ENCODE results near the gene TMEM37. TPM values are rescaled to one million over a fixed set of nuclear protein-coding genes. Genes with fewer than 3 reads are reported as not detected.

The TMEM37 gene
- total RNA-seq, 2 donors from 2014 or later = 12.0 to 16.2 TPM

DNA sequence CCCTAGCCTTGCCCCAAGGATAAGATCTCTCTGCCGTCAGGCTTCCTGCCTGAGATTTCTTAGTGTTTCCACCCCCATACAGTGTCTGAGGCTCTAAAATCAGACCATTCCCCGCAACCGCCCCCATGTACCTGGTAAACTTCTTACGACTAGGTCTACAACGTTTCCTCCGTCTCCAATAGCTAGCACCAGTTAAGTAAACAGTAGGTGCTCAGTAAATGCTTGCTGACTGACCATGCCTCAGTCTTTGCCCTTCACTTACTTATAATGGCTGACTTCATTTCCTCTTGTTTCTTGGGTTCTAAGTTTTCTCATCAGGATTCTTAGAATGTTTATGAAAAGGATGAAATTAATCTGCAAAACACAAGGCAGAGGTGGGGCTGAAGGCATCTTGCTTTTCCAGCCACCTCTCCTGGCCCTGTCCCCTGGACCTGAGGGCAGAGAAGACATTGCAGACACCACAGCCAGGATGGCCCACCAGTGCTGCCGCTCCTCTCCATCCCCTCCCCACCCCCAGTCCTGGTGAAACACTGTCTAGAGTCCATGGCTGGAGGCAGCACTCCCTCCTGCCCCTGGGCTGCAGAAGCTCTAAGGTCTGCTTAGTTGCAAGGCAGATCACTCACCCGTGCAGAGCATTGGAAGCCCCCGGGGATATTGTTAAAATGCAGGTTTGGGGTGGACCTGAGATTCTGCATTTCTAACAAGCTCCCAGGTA lies 16.9 kb downstream of the TMEM37 start:
- no peaks in the 10 kb centered on the region for H3K4me1 ChIP-seq (ENCODE audit: control insufficient read depth, insufficient read depth, low read length)
- H3K4me1 Mint-ChIP-seq = peaks cover 10% of the 10 kb centered on the region
- no peaks in the 10 kb centered on the region for H3K27me3 ChIP-seq (ENCODE audit: control insufficient read depth, insufficient read depth, low read length, poor library complexity, severe bottlenecking)
- no peak overlapping the region for H3K9ac ChIP-seq (ENCODE audit: extremely low read depth, low read length, poor library complexity, severe bottlenecking)
- no peak overlapping the region for H3K27ac Mint-ChIP-seq
- H3K36me3 Mint-ChIP-seq (ENCODE audit: low read depth) = no peaks in the 10 kb centered on the region
- no peaks in the 10 kb centered on the region for H3K9me3 Mint-ChIP-seq
- no peak overlapping the region for H3K27ac ChIP-seq (ENCODE audit: low read depth, low read length)
- no peaks in the 10 kb centered on the region for H3K9me3 ChIP-seq (ENCODE audit: control insufficient read depth, low read length)
- no peak overlapping the region for H3K4me3 Mint-ChIP-seq
- no peak for TF ChIP-seq CTCF (conservative IDR thresholded peaks at IDR 0.05)
- no peaks in the 10 kb centered on the region for H3K36me3 ChIP-seq (ENCODE audit: control insufficient read depth, insufficient read depth, low read length)
- H3K27me3 Mint-ChIP-seq (ENCODE audit: insufficient read depth) = peaks cover 9% of the 10 kb centered on the region
- no peak overlapping the region for H3K4me3 ChIP-seq (ENCODE audit: low read length)
- WGBS, 2 experiments (ENCODE audit: insufficient coverage in 1 of 2, insufficient read length in 1 of 2) = 80 to 87% methylated on average over 8 to 9 of the region's 9 CpGs
- DNase-seq = no peak

DNA sequence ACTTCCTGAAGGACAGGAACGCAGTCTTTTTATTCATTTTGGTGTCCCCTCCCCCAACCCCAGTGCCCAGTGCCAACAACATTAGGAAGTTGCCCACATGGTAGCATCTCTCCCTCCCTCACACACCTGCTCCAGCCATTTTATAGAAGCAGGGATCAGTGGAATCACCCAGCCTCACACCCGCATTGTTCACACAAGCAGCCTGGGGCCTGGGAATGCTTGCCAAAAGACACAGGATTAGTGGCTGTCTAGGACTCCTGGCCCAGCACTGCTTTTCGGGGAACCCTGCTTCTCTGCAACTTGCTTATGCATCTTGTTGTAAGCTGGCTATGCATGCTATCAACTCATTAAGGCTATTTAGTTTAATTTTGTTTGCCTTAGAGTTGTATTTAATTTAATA lies 17.9 kb downstream of the TMEM37 start:
- no peaks in the 10 kb centered on the region for H3K36me3 Mint-ChIP-seq (ENCODE audit: low read depth)
- Histone ChIP-seq H3K9ac (ENCODE audit: extremely low read depth, low read length, poor library complexity, severe bottlenecking) (no peak overlapping the region), H3K4me1 (ENCODE audit: control insufficient read depth, insufficient read depth, low read length) (no peaks in the 10 kb centered on the region), H3K36me3 (ENCODE audit: control insufficient read depth, insufficient read depth, low read length) (no peaks in the 10 kb centered on the region), H3K27me3 (ENCODE audit: control insufficient read depth, insufficient read depth, low read length, poor library complexity, severe bottlenecking) (no peaks in the 10 kb centered on the region), H3K27ac (ENCODE audit: low read depth, low read length) (no peak overlapping the region), H3K4me3 (ENCODE audit: low read length) (no peak overlapping the region), H3K9me3 (ENCODE audit: control insufficient read depth, low read length) (no peaks in the 10 kb centered on the region)
- H3K4me3 Mint-ChIP-seq = no peak overlapping the region
- peaks cover 9% of the 10 kb centered on the region for H3K27me3 Mint-ChIP-seq (ENCODE audit: insufficient read depth)
- no peaks in the 10 kb centered on the region for H3K9me3 Mint-ChIP-seq
- WGBS, 2 experiments (ENCODE audit: insufficient coverage in 1 of 2, insufficient read length in 1 of 2) = 83 to 88% methylated on average over 2 to 3 of the region's 3 CpGs
- DNase-seq = no peak
- TF ChIP-seq CTCF (conservative IDR thresholded peaks at IDR 0.05) = no peak
- H3K4me1 Mint-ChIP-seq = peaks cover 10% of the 10 kb centered on the region
- no peak overlapping the region for H3K27ac Mint-ChIP-seq

GRCh38 chr2:119451336-119452050 lies 19.8 kb downstream of the TMEM37 start:
- H3K9me3 ChIP-seq (ENCODE audit: control insufficient read depth, low read length) = no peaks in the 10 kb centered on the region
- no peak overlapping the region for H3K27ac ChIP-seq (ENCODE audit: low read depth, low read length)
- Mint-ChIP-seq H3K4me3 (no peak overlapping the region), H3K9me3 (no peaks in the 10 kb centered on the region), H3K4me1 (peaks cover 6% of the 10 kb centered on the region), H3K27ac (no peak overlapping the region), H3K27me3 (ENCODE audit: insufficient read depth) (peaks cover 8% of the 10 kb centered on the region), H3K36me3 (ENCODE audit: low read depth) (no peaks in the 10 kb centered on the region)
- DNase-seq = no peak
- no peaks in the 10 kb centered on the region for H3K36me3 ChIP-seq (ENCODE audit: control insufficient read depth, insufficient read depth, low read length)
- TF ChIP-seq CTCF (conservative IDR thresholded peaks at IDR 0.05) = no peak
- H3K9ac ChIP-seq (ENCODE audit: extremely low read depth, low read length, poor library complexity, severe bottlenecking) = no peak overlapping the region
- H3K4me1 ChIP-seq (ENCODE audit: control insufficient read depth, insufficient read depth, low read length) = no peaks in the 10 kb centered on the region
- WGBS, 2 experiments (ENCODE audit: insufficient coverage in 1 of 2, insufficient read length in 1 of 2) = 93 to 96% methylated on average over 7 to 9 of the region's 9 CpGs
- H3K27me3 ChIP-seq (ENCODE audit: control insufficient read depth, insufficient read depth, low read length, poor library complexity, severe bottlenecking) = no peaks in the 10 kb centered on the region
- no peak overlapping the region for H3K4me3 ChIP-seq (ENCODE audit: low read length)

All from endodermal cell (in vitro differentiated cells).